ENCODE data around the gene DDX1. TPM values are rescaled to one million over a fixed set of nuclear protein-coding genes. Genes with fewer than 3 reads are reported as not detected.

Gene DDX1
- total and polyA plus RNA-seq, 2 donors (not counting 3 experiments of a cell fraction or from before 2014, with no cell fraction given) = 41.2 to 117 TPM

GRCh38 chr2:15651367-15651727 lies 59.7 kb downstream of the DDX1 start:
- Histone ChIP-seq H3K4me1 (ENCODE audit: control insufficient read depth, extremely low read depth, insufficient read depth, low read length) (peaks cover 10% of the 10 kb centered on the region), H2AFZ (ENCODE audit: low read depth, low read length) (no peak overlapping the region), H3K9ac (replicated peaks; ENCODE audit: extremely low read depth, insufficient read depth, low read length) (no peak overlapping the region), H3K4me2 (ENCODE audit: insufficient read depth, low read length) (no peak overlapping the region), H3K27ac (ENCODE audit: insufficient read depth, low read depth, low read length) (no peak overlapping the region), H3K36me3 (ENCODE audit: control insufficient read depth in 2 of 2, extremely low read depth in 1 of 2, insufficient read depth in 2 of 2, low read length in 2 of 2) (no peaks in the 10 kb centered on the region), H3K9me3 (replicated peaks; ENCODE audit: control insufficient read depth, insufficient read depth, low read length) (no peaks in the 10 kb centered on the region), H3K4me3 (replicated peaks in 1 of 3; ENCODE audit: insufficient read depth in 1 of 3, low read depth in 1 of 3, low read length in 3 of 3) (no peak overlapping the region), H4K20me1 (replicated peaks; ENCODE audit: control insufficient read depth, extremely low read depth, insufficient read depth, low read length) (no peaks in the 10 kb centered on the region), H3K79me2 (ENCODE audit: control insufficient read depth, insufficient read depth, low read length) (no peaks in the 10 kb centered on the region), H3K27me3 (ENCODE audit: control insufficient read depth in 2 of 2, insufficient read depth in 2 of 2, low read length in 2 of 2) (no peaks in the 10 kb centered on the region), H3K9me1 (replicated peaks; ENCODE audit: control insufficient read depth, extremely low read depth, insufficient read depth, low read length) (no peaks in the 10 kb centered on the region)
- DNase-seq (ENCODE audit: low read depth, low spot score) (no peak), FAIRE-seq (no peak)
- dilution Hi-C loops (cut with MboI; ENCODE audit: extremely low pct_ligation_motif_present, low sequenced_read_pairs) (no loop called here), intact Hi-C loops (cut with micrococcal nuclease) (no loop called here)
- ChIA-PET POLR2A (no interaction called here), CTCF (no interaction called here)
- TF ChIP-seq POLR2A (IDR thresholded peaks at IDR 0.05; ENCODE audit: low read depth, low read length) = no peak
- BruUV-seq (replicated peaks) = no TSS peak

DNA sequence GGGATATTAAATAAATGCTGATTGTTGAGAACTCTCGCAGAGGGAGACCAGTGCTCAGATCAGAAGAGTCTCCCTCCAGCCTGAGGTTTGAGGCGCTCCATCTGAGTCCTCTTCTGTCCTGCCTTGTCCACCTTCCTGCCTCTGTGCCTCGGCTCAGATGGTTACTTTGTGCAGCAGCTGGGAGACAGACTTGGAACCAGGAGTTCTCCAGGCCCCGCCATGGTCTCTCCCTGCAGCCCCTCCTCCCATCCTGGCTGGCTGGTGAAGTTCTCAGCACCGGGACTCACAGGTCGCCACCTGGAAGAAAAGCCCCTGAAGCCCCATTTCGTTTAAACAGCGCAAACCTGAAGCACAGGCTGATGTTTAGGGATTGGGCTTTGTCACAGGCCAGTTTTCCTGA lies 60.6 kb downstream of the DDX1 start:
- intact Hi-C loops (cut with micrococcal nuclease) (no loop called here), dilution Hi-C loops (cut with MboI; ENCODE audit: extremely low pct_ligation_motif_present, low sequenced_read_pairs) (no loop called here)
- H3K27ac ChIP-seq (ENCODE audit: insufficient read depth, low read depth, low read length) = no peak overlapping the region
- H3K4me1 ChIP-seq (ENCODE audit: control insufficient read depth, extremely low read depth, insufficient read depth, low read length) = peaks cover 10% of the 10 kb centered on the region
- no peaks in the 10 kb centered on the region for H3K36me3 ChIP-seq (ENCODE audit: control insufficient read depth in 2 of 2, extremely low read depth in 1 of 2, insufficient read depth in 2 of 2, low read length in 2 of 2)
- no peaks in the 10 kb centered on the region for H3K9me3 ChIP-seq (replicated peaks; ENCODE audit: control insufficient read depth, insufficient read depth, low read length)
- H3K27me3 ChIP-seq (ENCODE audit: control insufficient read depth in 2 of 2, insufficient read depth in 2 of 2, low read length in 2 of 2) = no peaks in the 10 kb centered on the region
- no peaks in the 10 kb centered on the region for H3K9me1 ChIP-seq (replicated peaks; ENCODE audit: control insufficient read depth, extremely low read depth, insufficient read depth, low read length)
- ChIA-PET POLR2A (no interaction called here), CTCF (no interaction called here)
- FAIRE-seq (no peak), DNase-seq (ENCODE audit: low read depth, low spot score) (no peak)
- H3K4me2 ChIP-seq (ENCODE audit: insufficient read depth, low read length) = no peak overlapping the region
- BruUV-seq (replicated peaks) = no TSS peak
- H2AFZ ChIP-seq (ENCODE audit: low read depth, low read length) = no peak overlapping the region
- H4K20me1 ChIP-seq (replicated peaks; ENCODE audit: control insufficient read depth, extremely low read depth, insufficient read depth, low read length) = no peaks in the 10 kb centered on the region
- H3K4me3 ChIP-seq (replicated peaks in 1 of 3; ENCODE audit: insufficient read depth in 1 of 3, low read depth in 1 of 3, low read length in 3 of 3) = no peak overlapping the region
- TF ChIP-seq FOS (IDR thresholded peaks at IDR 0.05; ENCODE audit: borderline replicate concordance, insufficient read depth, low read length) (no peak), JUN (IDR thresholded peaks at IDR 0.05; ENCODE audit: borderline replicate concordance, insufficient read depth, insufficient read length, low read depth) (no peak), GATA2 (IDR thresholded peaks at IDR 0.05; ENCODE audit: insufficient read depth, insufficient read length, low read depth, low read length) (no peak), POLR2AphosphoS5 (IDR thresholded peaks at IDR 0.05; ENCODE audit: insufficient read depth, low read depth, low read length) (no peak), EZH2 (IDR thresholded peaks at IDR 0.05; ENCODE audit: borderline replicate concordance, low read depth, low read length, severe bottlenecking) (no peak), MAX (IDR thresholded peaks at IDR 0.05; ENCODE audit: insufficient read depth, insufficient read length) (no peak), MYC (IDR thresholded peaks at IDR 0.05; ENCODE audit: low read depth, low read length) (no peak), POLR2A (IDR thresholded peaks at IDR 0.05; ENCODE audit: low read depth, low read length) (no peak)
- TF ChIP-seq, protein P1, sequence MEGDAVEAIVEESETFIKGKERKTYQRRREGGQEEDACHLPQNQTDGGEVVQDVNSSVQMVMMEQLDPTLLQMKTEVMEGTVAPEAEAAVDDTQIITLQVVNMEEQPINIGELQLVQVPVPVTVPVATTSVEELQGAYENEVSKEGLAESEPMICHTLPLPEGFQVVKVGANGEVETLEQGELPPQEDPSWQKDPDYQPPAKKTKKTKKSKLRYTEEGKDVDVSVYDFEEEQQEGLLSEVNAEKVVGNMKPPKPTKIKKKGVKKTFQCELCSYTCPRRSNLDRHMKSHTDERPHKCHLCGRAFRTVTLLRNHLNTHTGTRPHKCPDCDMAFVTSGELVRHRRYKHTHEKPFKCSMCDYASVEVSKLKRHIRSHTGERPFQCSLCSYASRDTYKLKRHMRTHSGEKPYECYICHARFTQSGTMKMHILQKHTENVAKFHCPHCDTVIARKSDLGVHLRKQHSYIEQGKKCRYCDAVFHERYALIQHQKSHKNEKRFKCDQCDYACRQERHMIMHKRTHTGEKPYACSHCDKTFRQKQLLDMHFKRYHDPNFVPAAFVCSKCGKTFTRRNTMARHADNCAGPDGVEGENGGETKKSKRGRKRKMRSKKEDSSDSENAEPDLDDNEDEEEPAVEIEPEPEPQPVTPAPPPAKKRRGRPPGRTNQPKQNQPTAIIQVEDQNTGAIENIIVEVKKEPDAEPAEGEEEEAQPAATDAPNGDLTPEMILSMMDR (IDR thresholded peaks at IDR 0.05; ENCODE audit: extremely low read depth in 1 of 2, insufficient read depth in 1 of 2, low read depth in 1 of 2, low read length in 2 of 2) = no peak
- no peak overlapping the region for H3K9ac ChIP-seq (replicated peaks; ENCODE audit: extremely low read depth, insufficient read depth, low read length)
- no peaks in the 10 kb centered on the region for H3K79me2 ChIP-seq (ENCODE audit: control insufficient read depth, insufficient read depth, low read length)

Measured in endothelial cell of umbilical vein (primary cell).